GM13976 (cell line): ENCODE results near the gene ANKRD13C.

Experiments
- DNase-seq: peaks from one replicate; pipeline ENCODE4 v3.0.0; 2012; ENCODE audit warnings: low spot score
- in situ Hi-C: fragments of 300-500 bp; cut with MboI; formaldehyde crosslinking; loops from one replicate; pipeline ENCODE4 v1.12.0; 2022; ENCODE audit warnings: low sequenced_read_pairs, mixed read lengths, inconsistent platforms; ENCODE audit not compliant: unreplicated experiment
- TF ChIP-seq, protein P1 (sequence below): IDR thresholded peaks from 2 replicates; pipeline ENCODE4 v1.5.1; 2012; ENCODE audit warnings: borderline replicate concordance, mild to moderate bottlenecking; ENCODE audit not compliant: insufficient read depth; ENCODE audit errors: extremely low read depth, missing control alignments, control extremely low read depth

Gene ANKRD13C

GRCh38 chr1:70392626-70393025 lies 38.1 kb upstream of the ANKRD13C start:
- DNase-seq: no peak
- TF ChIP-seq, protein P1, sequence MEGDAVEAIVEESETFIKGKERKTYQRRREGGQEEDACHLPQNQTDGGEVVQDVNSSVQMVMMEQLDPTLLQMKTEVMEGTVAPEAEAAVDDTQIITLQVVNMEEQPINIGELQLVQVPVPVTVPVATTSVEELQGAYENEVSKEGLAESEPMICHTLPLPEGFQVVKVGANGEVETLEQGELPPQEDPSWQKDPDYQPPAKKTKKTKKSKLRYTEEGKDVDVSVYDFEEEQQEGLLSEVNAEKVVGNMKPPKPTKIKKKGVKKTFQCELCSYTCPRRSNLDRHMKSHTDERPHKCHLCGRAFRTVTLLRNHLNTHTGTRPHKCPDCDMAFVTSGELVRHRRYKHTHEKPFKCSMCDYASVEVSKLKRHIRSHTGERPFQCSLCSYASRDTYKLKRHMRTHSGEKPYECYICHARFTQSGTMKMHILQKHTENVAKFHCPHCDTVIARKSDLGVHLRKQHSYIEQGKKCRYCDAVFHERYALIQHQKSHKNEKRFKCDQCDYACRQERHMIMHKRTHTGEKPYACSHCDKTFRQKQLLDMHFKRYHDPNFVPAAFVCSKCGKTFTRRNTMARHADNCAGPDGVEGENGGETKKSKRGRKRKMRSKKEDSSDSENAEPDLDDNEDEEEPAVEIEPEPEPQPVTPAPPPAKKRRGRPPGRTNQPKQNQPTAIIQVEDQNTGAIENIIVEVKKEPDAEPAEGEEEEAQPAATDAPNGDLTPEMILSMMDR: no peak
- in situ Hi-C loops: no loop called here

GRCh38 chr1:70387507-70387906 lies 33.0 kb upstream of the ANKRD13C start:
- TF ChIP-seq, protein P1: no peak
- in situ Hi-C loops: no loop called here
- DNase-seq: no peak

DNA sequence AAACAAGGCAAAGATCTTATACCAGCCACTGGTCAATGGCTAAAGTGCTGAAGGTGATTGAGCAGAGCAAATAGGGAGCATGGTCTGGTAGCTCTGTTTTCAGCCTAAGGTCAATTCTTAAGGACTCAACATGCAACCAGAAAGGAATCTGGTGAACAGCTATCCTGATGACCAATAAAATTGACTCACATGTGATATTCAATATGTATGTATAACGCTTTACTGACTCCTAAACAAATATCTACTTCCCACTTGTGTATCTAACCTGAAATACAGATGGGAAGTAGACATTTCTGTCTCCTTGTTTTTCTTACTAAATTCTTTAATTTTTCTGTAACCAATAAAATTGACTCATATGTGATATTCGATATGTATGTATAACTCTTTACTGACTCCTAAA lies 31.6 kb upstream of the ANKRD13C start:
- in situ Hi-C loops: no loop called here
- TF ChIP-seq, protein P1: no peak
- no peak for DNase-seq

GRCh38 chr1:70385477-70385876 lies 31.0 kb upstream of the ANKRD13C start:
- DNase-seq: no peak
- in situ Hi-C loops: no loop called here
- TF ChIP-seq, protein P1: no peak

GRCh38 chr1:70384542-70384941 lies 30.0 kb upstream of the ANKRD13C start:
- in situ Hi-C loops: no loop called here
- DNase-seq: no peak
- TF ChIP-seq, protein P1: no peak

DNA sequence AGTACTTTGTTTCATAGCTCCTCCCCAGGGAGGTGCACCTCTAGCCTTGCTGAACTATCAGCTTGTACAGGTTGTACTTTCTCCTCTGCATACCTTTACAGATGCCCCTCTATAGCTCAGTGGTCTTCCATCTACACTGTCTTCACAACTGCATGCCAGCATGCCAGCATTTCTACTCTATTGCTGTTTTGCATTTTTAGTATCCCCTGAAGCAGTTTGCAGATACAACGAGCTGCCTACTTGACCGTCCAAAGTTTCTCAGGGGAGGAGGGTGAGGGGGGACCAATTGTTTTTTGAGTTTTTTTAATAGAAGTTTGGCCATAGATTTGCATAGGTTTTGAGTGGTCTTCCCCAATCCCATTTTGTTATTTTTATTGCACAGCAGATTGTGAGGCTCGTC lies 29.0 kb upstream of the ANKRD13C start:
- in situ Hi-C loops: no loop called here
- TF ChIP-seq, protein P1: no peak
- no peak for DNase-seq

DNA sequence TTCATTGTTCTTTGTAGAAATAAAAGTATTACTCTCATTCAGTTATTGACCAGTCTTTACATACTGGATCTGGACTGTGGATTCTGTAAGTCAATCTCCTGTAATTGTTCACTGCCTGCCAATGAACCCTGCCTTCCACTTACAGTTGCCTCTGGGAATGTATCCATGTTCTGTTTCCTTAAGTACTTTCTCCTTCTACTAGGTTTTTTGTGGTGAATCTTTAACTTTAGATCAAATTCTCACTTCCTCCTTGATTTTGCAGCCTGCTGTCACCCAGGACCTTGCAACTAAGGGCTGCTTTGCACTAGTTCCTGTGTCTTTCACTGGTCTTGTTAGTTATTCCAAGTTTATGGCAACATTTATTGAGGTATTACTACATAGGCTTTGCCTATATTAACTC lies 28.2 kb upstream of the ANKRD13C start:
- no peak for DNase-seq
- in situ Hi-C loops: no loop called here
- TF ChIP-seq, protein P1: no peak
